KG1 (cell line): Measurements from ENCODE around the gene FBXO31.
"Not testable (repeated sequence)": the region's sequence is repeated elsewhere in the genome, so short reads cannot be mapped to it uniquely, and the experiment has no call there.

ENCODE experiments used
- DNase-seq: peaks from one replicate; lab custom pipeline; 2025; lab: John Stamatoyannopoulos, UW

Gene FBXO31

GRCh38 chr16:87384162-87384874 is 742 bp upstream of the FBXO31 start:
- no peak for DNase-seq

GRCh38 chr16:87382023-87382785 is 1.4 kb downstream of the FBXO31 start:
- no peak for DNase-seq

GRCh38 chr16:87380881-87381280 is 2.7 kb downstream of the FBXO31 start:
- DNase-seq = no peak

- DNase-seq = no peak
Measured at GRCh38 chr16:87380403-87380802, 3.2 kb downstream of the FBXO31 start.

GRCh38 chr16:87379312-87379752 is 4.2 kb downstream of the FBXO31 start:
- DNase-seq = not testable (repeated sequence)

- DNase-seq = no peak
Measured at GRCh38 chr16:87376660-87377059, 6.9 kb downstream of the FBXO31 start.

GRCh38 chr16:87375426-87376135 is 8.0 kb downstream of the FBXO31 start:
- no peak for DNase-seq

GRCh38 chr16:87374313-87374712 is 9.3 kb downstream of the FBXO31 start:
- no peak for DNase-seq

GRCh38 chr16:87372305-87372704 is 11.3 kb downstream of the FBXO31 start:
- DNase-seq = no peak

GRCh38 chr16:87371261-87371866 is 12.2 kb downstream of the FBXO31 start:
- no peak for DNase-seq

GRCh38 chr16:87369796-87370719 is 13.5 kb downstream of the FBXO31 start:
- no peak for DNase-seq

GRCh38 chr16:87369117-87369765 is 14.3 kb downstream of the FBXO31 start:
- no peak for DNase-seq

- DNase-seq = no peak
Measured at GRCh38 chr16:87368029-87368770, 15.4 kb downstream of the FBXO31 start.

GRCh38 chr16:87367529-87367928 is 16.0 kb downstream of the FBXO31 start:
- DNase-seq = no peak

- DNase-seq = no peak
Measured at GRCh38 chr16:87366930-87367329, 16.6 kb downstream of the FBXO31 start.

GRCh38 chr16:87366288-87366687 is 17.3 kb downstream of the FBXO31 start:
- no peak for DNase-seq

- no peak for DNase-seq
Measured at GRCh38 chr16:87365021-87365713, 18.4 kb downstream of the FBXO31 start.

- DNase-seq = no peak
Measured at GRCh38 chr16:87363771-87364455, 19.7 kb downstream of the FBXO31 start.
